ENCODE data around the gene SMU1.

- no peak for TF ChIP-seq ZNF232 (CRISPR knock-in tag; IDR thresholded peaks at IDR 0.05)
- no peak for TF ChIP-seq ATF1 (CRISPR knock-in tag; IDR thresholded peaks at IDR 0.05)
- TF ChIP-seq CTCF (IDR thresholded peaks at IDR 0.05): no peak
- no peak for TF ChIP-seq ZBTB21 (CRISPR knock-in tag; IDR thresholded peaks at IDR 0.05; ENCODE audit: borderline replicate concordance)
- no peak for TF ChIP-seq USF1 (CRISPR knock-in tag; IDR thresholded peaks at IDR 0.05)
- TF ChIP-seq NR3C1 (CRISPR knock-in tag; conservative IDR thresholded peaks at IDR 0.05; ENCODE audit: low read depth): no peak
- no peak for TF ChIP-seq FOXP1 (CRISPR knock-in tag; IDR thresholded peaks at IDR 0.05; ENCODE audit: borderline replicate concordance)
- no peak for TF ChIP-seq CREM (CRISPR knock-in tag; IDR thresholded peaks at IDR 0.05)
- TF ChIP-seq ZNF423 (CRISPR knock-in tag; IDR thresholded peaks at IDR 0.05): no peak
- no peak for TF ChIP-seq USF2 (CRISPR knock-in tag; IDR thresholded peaks at IDR 0.05)
- no peak for TF ChIP-seq JUN (CRISPR knock-in tag; IDR thresholded peaks at IDR 0.05)
- TF ChIP-seq SP1 (CRISPR knock-in tag; conservative IDR thresholded peaks at IDR 0.05): no peak
- TF ChIP-seq MAX (CRISPR knock-in tag; IDR thresholded peaks at IDR 0.05): no peak
- TF ChIP-seq NR2C2 (CRISPR knock-in tag; IDR thresholded peaks at IDR 0.05): no peak
Measured at GRCh38 chr9:33022755-33023154, 53.7 kb downstream of the SMU1 start.

Data from WTC11 (cell line).